Measurements from ENCODE around the gene RECK.
"Not testable (repeated sequence)": the region's sequence is repeated elsewhere in the genome, so short reads cannot be mapped to it uniquely, and the experiment has no call there.

The RECK gene

GRCh38 chr9:36158917-36159316 lies 122.2 kb downstream of the RECK start:
- DNase-seq (ENCODE audit: low spot score): no peak

GRCh38 chr9:36159509-36159908 lies 122.8 kb downstream of the RECK start:
- not testable (repeated sequence) for DNase-seq (ENCODE audit: low spot score)

GRCh38 chr9:36160126-36160525 lies 123.4 kb downstream of the RECK start:
- not testable (repeated sequence) for DNase-seq (ENCODE audit: low spot score)

GRCh38 chr9:36161187-36161586 lies 124.5 kb downstream of the RECK start:
- no peak for DNase-seq (ENCODE audit: low spot score)

- no peak for DNase-seq (ENCODE audit: low spot score)
Measured at GRCh38 chr9:36162211-36162738, 125.6 kb downstream of the RECK start.

DNA sequence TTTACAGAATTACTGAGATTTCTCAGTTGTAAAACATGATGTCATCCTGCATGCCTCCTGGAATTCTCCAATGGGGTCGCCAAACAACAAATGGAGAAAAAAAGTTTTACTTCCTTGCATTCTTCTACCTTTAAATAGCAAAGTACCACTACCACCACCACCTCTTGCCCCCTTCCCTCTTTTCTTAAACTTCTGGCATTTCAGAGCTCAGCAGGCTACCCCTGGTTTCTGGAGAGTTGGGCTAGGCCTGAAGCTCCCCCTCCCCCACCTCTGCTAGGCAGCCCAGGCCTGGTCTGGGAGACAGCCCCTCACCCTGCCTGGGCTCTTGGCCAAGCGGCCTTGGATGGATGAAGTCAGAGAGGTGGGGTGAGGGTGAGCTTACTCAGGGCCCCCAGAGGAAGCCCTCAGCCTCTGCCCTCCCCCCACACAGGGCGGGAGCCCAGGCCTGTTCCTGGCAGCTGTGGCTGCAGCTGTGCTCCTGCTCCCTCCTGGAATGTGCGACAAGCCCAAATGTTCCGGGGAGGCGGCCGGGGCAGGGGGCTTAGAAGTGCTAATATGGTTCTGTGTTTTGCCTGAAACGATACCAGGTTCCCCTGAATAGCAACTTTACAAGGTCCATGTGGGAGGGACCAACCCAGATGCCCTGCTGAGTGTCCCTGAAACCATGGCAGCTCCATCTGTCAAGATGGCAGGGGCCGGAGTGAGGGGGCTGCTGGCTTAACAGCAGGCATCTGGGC lies 126.5 kb downstream of the RECK start:
- DNase-seq (ENCODE audit: low spot score): no peak

DNA sequence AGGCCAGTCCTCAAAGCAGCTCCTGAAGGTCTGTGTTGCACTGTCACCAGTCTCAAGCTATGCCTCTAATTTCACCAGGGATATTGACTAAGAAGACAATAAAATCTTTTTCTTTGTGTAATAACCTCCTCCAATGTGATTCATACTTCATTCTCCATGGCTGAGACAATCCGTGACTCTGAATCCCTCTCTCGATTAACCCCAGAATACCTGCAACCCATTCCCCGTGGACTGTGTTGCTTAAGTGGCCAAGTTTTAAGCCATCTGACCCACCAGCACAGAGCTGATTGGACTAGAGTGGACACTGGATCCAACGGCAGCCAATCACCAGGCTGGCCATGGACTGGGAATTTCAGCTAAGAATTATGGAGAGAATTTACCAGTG lies 127.1 kb downstream of the RECK start:
- peak; percentile 34 for DNase-seq (ENCODE audit: low spot score)

- DNase-seq (ENCODE audit: low spot score): no peak
Measured at GRCh38 chr9:36164372-36164771, 127.7 kb downstream of the RECK start.

DNA sequence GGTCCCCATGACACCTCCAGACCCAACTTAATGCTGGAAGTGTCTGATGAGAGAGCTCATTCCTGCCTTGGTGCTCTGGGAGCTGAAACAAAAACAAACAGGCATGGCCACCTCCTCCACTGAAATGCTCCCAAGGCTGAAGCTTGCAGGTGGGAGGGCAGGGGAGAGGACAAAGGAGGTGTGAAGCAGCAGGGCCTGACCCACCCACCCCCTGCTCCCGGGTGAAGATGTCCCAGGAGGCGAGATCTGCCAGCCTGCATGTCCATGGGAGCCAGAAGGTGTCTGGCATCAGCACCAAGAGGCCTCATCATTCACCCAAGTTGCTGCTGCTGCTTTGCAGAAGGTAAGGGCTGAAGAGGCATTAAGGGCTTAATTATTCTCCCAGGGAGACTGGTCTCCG lies 128.3 kb downstream of the RECK start:
- DNase-seq (ENCODE audit: low spot score): no peak

GRCh38 chr9:36165826-36166167 lies 129.1 kb downstream of the RECK start:
- DNase-seq (ENCODE audit: low spot score): no peak

GRCh38 chr9:36166168-36166927 lies 129.6 kb downstream of the RECK start:
- DNase-seq (ENCODE audit: low spot score): peak; percentile 59

DNA sequence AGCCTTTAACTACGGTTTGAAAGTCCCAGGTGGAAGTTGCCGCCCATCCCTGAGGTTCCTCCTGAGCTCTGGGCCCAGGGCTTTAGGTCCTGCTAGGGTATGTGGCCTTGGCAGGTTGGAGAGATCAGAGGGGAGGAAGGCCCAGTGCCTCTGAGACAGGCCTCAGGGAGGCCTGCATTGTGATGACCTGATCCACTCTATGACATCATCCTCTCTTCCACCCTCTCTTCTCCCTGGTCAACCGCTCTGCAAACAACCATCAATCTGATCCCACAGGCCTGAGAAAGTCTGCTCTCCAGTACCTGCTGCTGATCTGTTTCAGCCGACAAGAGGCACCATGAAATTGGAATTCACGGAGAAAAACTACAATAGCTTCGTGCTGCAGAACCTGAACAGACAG lies 132.5 kb downstream of the RECK start, which contains the start of gene CCIN:
TSS of gene CCIN (plus strand) at position 223 of the 400 bp plus-strand sequence. CDS start at position 338, 115 bp downstream.
- DNase-seq (ENCODE audit: low spot score): no peak

GRCh38 chr9:36169708-36170107 lies 133.0 kb downstream of the RECK start:
- no peak for DNase-seq (ENCODE audit: low spot score)

- DNase-seq (ENCODE audit: low spot score): no peak
Measured at GRCh38 chr9:36170531-36170930, 133.8 kb downstream of the RECK start.

GRCh38 chr9:36173861-36174260 lies 137.1 kb downstream of the RECK start:
- no peak for DNase-seq (ENCODE audit: low spot score)

Measured in RKO (cell line).